Calu3 (cell line): ENCODE data around the gene SMTNL2. TPM values are rescaled to one million over a fixed set of nuclear protein-coding genes. Genes with fewer than 3 reads are reported as not detected.

Source experiments
- BruUV-seq: library from RNA; stranded (reverse); fragments of 400-500 nt; replicated peaks from 2 replicates; lab custom pipeline; 2021; lab: Mats Ljungman, UMichigan
- CTCF ChIA-PET: fragments of 300-600 bp; sonication (Branson Sonifier 250); formaldehyde crosslinking; loops from one replicate; lab custom pipeline; 2022; ENCODE audit warnings: antibody characterized with exemption; lab: Charles Lee
- DNase-seq: peaks from one replicate; pipeline ENCODE4 v3.0.0; 2022
- H3K27ac Mint-ChIP-seq: one replicate; pipeline ENCODE4 v1.8.0; 2022; ENCODE audit warnings: mixed read lengths; ENCODE audit not compliant: unreplicated experiment
- H3K27me3 Mint-ChIP-seq: one replicate; pipeline ENCODE4 v1.8.0; 2022; ENCODE audit warnings: mixed read lengths; ENCODE audit not compliant: unreplicated experiment
- H3K36me3 Mint-ChIP-seq: one replicate; pipeline ENCODE4 v1.8.0; 2022; ENCODE audit warnings: mild to moderate bottlenecking, moderate library complexity, mixed read lengths; ENCODE audit not compliant: insufficient read depth, unreplicated experiment
- H3K4me1 Mint-ChIP-seq: one replicate; pipeline ENCODE4 v1.8.0; 2022; ENCODE audit warnings: mild to moderate bottlenecking, low read depth, mixed read lengths; ENCODE audit not compliant: unreplicated experiment
- H3K4me3 Mint-ChIP-seq: one replicate; pipeline ENCODE4 v1.8.0; 2022; ENCODE audit warnings: mild to moderate bottlenecking, low read depth, moderate library complexity, mixed read lengths; ENCODE audit not compliant: unreplicated experiment
- H3K9me3 Mint-ChIP-seq: one replicate; pipeline ENCODE4 v1.8.0; 2022; ENCODE audit warnings: low read depth, mixed read lengths; ENCODE audit not compliant: unreplicated experiment
- intact Hi-C: fragments of 100-400 bp; cut with micrococcal nuclease; formaldehyde crosslinking; loops from one replicate; pipeline ENCODE4 v1.10.0; 2022; ENCODE audit not compliant: unreplicated experiment
- total RNA-seq: library from RNA; stranded (reverse); gene quantifications from 2 replicates; pipeline ENCODE4 v1.2.3, GENCODE V29; 2022
- TF ChIP-seq, protein P1 (sequence below): fragments of 200-600 bp; IDR thresholded peaks from one replicate; pipeline ENCODE4 v1.8.0; 2022; ENCODE audit warnings: antibody characterized with exemption; ENCODE audit not compliant: unreplicated experiment

SMTNL2 gene
- total RNA-seq, 1 experiment from 2014 or later, result not detected

- no peak for DNase-seq
- peaks cover 75% of the 10 kb centered on the region for H3K36me3 Mint-ChIP-seq
- H3K4me3 Mint-ChIP-seq, result no peak overlapping the region
- intact Hi-C loops, result no loop called here
- peaks cover 10% of the 10 kb centered on the region for H3K4me1 Mint-ChIP-seq
- TF ChIP-seq, protein P1, sequence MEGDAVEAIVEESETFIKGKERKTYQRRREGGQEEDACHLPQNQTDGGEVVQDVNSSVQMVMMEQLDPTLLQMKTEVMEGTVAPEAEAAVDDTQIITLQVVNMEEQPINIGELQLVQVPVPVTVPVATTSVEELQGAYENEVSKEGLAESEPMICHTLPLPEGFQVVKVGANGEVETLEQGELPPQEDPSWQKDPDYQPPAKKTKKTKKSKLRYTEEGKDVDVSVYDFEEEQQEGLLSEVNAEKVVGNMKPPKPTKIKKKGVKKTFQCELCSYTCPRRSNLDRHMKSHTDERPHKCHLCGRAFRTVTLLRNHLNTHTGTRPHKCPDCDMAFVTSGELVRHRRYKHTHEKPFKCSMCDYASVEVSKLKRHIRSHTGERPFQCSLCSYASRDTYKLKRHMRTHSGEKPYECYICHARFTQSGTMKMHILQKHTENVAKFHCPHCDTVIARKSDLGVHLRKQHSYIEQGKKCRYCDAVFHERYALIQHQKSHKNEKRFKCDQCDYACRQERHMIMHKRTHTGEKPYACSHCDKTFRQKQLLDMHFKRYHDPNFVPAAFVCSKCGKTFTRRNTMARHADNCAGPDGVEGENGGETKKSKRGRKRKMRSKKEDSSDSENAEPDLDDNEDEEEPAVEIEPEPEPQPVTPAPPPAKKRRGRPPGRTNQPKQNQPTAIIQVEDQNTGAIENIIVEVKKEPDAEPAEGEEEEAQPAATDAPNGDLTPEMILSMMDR, result no peak
- no peaks in the 10 kb centered on the region for H3K9me3 Mint-ChIP-seq
- no TSS peak for BruUV-seq
- H3K27ac Mint-ChIP-seq, result no peak overlapping the region
- no peaks in the 10 kb centered on the region for H3K27me3 Mint-ChIP-seq
- CTCF ChIA-PET, result no interaction called here
These were observed 39.4 kb upstream of the SMTNL2 start for GRCh38 chr17:4544951-4545216.

DNA sequence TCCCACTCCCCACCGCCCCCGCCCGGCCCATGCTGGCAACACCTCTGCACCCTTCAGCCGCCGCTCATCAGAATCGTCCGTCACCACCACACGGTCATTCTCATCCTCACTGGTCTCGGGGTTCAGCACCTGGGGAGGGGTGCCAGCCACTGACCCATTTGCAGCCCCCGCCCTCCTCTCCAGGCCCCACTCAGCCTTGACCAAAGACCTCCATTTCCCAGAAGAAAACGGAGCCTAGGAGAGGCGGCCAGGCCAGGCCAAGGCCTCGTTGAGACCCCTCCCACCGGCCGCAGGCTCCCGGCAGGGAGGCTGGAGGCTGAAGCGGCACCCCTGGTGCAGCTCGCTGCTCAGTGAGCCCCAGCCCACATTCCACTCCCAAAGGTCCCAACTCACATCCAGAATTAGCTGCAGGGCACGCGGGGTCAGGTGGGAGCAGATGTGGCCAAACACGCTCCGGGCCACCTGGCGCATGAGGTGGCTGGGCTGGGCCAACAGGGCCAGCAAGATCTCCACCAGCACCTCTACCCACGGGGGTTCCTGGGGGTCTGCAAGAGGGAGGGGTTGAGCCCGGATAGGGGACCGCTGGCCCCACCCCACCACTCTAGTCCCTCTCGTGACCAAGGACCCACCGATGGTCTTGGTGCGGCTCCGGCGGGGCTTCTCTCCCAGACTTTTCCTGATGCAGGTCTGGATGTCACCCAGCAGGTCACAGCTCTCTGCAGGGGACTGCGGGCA, 38.9 kb upstream of the SMTNL2 start:
- intact Hi-C loops, result no loop called here
- no peak overlapping the region for H3K27ac Mint-ChIP-seq
- H3K27me3 Mint-ChIP-seq, result no peaks in the 10 kb centered on the region
- TF ChIP-seq, protein P1, result no peak
- DNase-seq, result no peak
- H3K4me1 Mint-ChIP-seq, result peaks cover 7% of the 10 kb centered on the region
- no peak overlapping the region for H3K4me3 Mint-ChIP-seq
- H3K9me3 Mint-ChIP-seq, result no peaks in the 10 kb centered on the region
- no TSS peak for BruUV-seq
- CTCF ChIA-PET, result no interaction called here
- peaks cover 76% of the 10 kb centered on the region for H3K36me3 Mint-ChIP-seq

GRCh38 chr17:4547118-4547906, 37.0 kb upstream of the SMTNL2 start:
- CTCF ChIA-PET, result no interaction called here
- H3K36me3 Mint-ChIP-seq, result peaks cover 72% of the 10 kb centered on the region
- TF ChIP-seq, protein P1, result no peak
- BruUV-seq, result no TSS peak
- H3K4me3 Mint-ChIP-seq, result no peak overlapping the region
- H3K27me3 Mint-ChIP-seq, result no peaks in the 10 kb centered on the region
- intact Hi-C loops, result no loop called here
- DNase-seq, result no peak
- no peaks in the 10 kb centered on the region for H3K9me3 Mint-ChIP-seq
- H3K27ac Mint-ChIP-seq, result no peak overlapping the region
- peaks cover 4% of the 10 kb centered on the region for H3K4me1 Mint-ChIP-seq

DNA sequence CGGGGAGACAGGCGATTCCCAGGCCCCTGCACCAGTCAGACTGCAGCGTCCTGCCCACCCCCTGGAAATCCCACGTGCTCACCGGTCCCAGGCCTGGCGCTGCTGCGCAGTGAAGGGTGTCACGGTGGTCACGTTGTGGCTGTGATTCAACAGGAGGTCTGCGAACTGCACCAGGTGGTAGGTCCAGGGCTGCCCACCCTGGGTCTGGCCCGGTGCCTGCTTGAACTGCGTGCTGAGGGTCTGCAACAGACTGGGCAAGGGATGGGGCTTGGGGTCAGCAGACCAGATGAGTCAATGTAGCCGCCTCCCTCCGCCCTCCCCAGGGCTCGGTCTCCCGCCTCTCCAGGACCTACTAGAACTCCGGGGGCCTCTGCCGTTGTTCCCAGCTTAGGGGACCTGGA, 36.3 kb upstream of the SMTNL2 start:
- H3K4me3 Mint-ChIP-seq, result no peak overlapping the region
- intact Hi-C loops, result no loop called here
- H3K27me3 Mint-ChIP-seq, result no peaks in the 10 kb centered on the region
- TF ChIP-seq, protein P1, result no peak
- peaks cover 72% of the 10 kb centered on the region for H3K36me3 Mint-ChIP-seq
- H3K4me1 Mint-ChIP-seq, result no peaks in the 10 kb centered on the region
- no peak overlapping the region for H3K27ac Mint-ChIP-seq
- DNase-seq, result no peak
- no peaks in the 10 kb centered on the region for H3K9me3 Mint-ChIP-seq
- CTCF ChIA-PET, result no interaction called here
- BruUV-seq, result no TSS peak
